H7 (cell line): ENCODE data around the gene OR2B2. TPM values are rescaled to one million over a fixed set of nuclear protein-coding genes. Genes with fewer than 3 reads are reported as not detected.
A peak's percentile ranks its signal among the peaks of the same experiment; 100 is the strongest.
"Not testable (repeated sequence)": the region's sequence is repeated elsewhere in the genome, so short reads cannot be mapped to it uniquely, and the experiment has no call there.

ENCODE experiments used
- DNase-seq: peaks from one replicate; pipeline ENCODE4 v3.0.0; 2012
- H3K27me3 ChIP-seq: 2 replicates; pipeline ENCODE4 v1.6.0; 2011; ENCODE audit warnings: mild to moderate bottlenecking, low read length; ENCODE audit not compliant: control insufficient read depth, insufficient read depth
- H3K36me3 ChIP-seq: replicated peaks from 2 replicates; pipeline ENCODE4 v1.5.1; 2011; ENCODE audit warnings: low read length; ENCODE audit not compliant: control insufficient read depth, insufficient read depth
- H3K4me3 ChIP-seq: 2 replicates; pipeline ENCODE4 v1.5.1; 2011; ENCODE audit warnings: low read depth, mild to moderate bottlenecking, control low read depth, low read length, moderate library complexity; ENCODE audit not compliant: insufficient read depth
- total RNA-seq: library from RNA; depleted of rRNA; stranded (reverse); fragments of >200 nt; shearing (Covaris generic); gene quantifications from 2 replicates; pipeline ENCODE4 v1.2.3, GENCODE V29; 2014; rRNA removed

The OR2B2 gene
- not detected in 2 replicates for total RNA-seq

DNA sequence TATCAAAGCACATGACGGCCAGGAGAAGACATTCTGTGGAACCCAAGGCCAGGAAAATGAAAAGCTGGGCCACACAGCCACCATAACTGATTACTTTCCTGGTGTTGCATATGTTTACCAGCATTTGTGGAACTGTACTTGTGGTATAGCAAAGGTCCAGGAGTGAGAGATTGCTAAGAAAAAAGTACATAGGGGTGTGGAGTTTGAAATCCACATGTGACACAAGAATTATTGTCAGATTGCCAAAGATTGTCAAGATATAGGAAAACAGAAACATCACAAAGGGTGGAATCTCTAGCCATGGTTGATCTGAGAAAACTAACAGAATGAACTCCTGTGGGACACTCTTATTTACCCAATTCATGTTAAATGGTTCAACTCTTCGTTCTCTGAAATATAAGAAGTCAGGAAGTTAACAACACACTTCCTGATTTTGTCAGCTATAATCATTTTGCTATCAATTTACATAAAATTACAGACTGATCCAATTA lies at the start of gene OR2B2:
Gene OR2B2 (minus strand): TSS at position 441 of the 491 bp plus-strand sequence. CDS start 77 bp downstream, at position 364.
- DNase-seq: no peak
- no peak within 1 kb of the TSS for H3K4me3 ChIP-seq
- no peaks in the 10 kb centered on the region for H3K36me3 ChIP-seq
- H3K27me3 ChIP-seq: no peaks in the 10 kb centered on the region

DNA sequence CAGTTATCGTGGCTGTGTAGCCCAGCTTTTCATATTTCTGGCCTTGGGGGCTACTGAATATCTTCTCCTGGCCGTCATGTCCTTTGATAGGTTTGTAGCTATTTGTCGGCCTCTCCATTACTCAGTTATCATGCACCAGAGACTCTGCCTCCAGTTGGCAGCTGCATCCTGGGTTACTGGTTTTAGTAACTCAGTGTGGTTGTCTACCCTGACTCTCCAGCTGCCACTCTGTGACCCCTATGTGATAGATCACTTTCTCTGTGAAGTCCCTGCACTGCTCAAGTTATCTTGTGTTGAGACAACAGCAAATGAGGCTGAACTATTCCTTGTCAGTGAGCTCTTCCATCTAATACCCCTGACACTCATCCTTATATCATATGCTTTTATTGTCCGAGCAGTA lies 45.3 kb upstream of the OR2B2 start:
- Histone ChIP-seq H3K4me3 (no peak overlapping the region), H3K36me3 (no peaks in the 10 kb centered on the region), H3K27me3 (no peaks in the 10 kb centered on the region)
- no peak for DNase-seq

DNA sequence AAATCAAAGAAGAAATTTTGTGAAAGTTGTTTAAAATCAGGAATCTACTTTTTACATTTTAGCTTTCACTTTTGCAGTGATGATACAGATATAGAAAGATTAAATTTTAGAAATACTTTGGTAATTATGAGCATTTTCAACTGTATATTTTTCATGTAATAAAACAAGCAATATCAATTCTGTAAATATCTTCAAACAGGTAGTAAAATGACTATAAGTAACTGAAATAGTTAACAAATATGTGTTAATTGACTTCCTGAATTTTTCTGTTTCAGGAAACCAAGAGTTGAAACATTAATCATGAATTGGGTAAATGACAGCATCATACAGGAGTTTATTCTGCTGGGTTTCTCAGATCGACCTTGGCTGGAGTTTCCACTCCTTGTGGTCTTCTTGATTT lies 44.7 kb upstream of the OR2B2 start, which contains the start of gene OR2B6:
Gene OR2B6 (plus strand): TSS at position 301 of the 400 bp plus-strand sequence. CDS start 0 bp downstream, at position 301.
- no peak within 1 kb of the TSS for H3K4me3 ChIP-seq
- no peak for DNase-seq
- no peaks in the 10 kb centered on the region for H3K36me3 ChIP-seq
- H3K27me3 ChIP-seq: no peaks in the 10 kb centered on the region

DNA sequence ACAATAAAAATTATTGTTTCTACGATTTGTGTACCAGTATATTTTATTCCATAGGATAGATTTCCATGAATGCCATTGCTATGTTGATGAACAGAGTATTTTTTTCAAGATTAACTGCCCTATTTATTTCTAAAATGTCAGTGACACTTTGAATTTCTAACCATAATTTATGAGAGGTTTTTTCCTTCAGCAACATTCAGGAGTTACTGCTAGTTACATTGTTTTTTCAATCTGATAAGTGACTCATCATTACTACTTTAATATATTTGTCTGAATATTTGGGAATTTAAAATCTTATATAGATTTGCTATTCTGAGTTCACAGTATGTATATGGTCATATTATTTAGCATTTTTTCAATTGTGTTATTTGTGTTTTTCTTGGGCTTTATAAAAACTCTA lies 38.8 kb upstream of the OR2B2 start:
- no peak overlapping the region for H3K4me3 ChIP-seq
- no peaks in the 10 kb centered on the region for H3K36me3 ChIP-seq
- H3K27me3 ChIP-seq: no peaks in the 10 kb centered on the region
- DNase-seq: no peak

DNA sequence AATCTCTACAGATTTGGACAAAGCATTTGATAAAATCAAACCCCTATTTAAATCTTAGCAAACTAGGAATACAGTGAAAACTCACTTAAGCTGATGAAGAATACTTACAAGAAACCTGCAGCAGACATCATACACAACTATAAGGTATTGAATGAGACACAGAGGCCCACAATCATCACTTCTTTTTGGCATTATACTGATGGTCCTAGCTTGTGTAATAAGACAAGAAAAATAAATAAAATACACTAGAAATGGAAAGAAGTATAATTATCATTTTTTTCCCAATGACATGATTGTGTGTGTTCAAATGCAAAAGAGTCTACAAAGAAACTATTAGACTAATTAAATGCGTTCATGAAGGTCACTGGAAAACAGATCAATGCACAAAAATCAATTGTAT lies 36.0 kb upstream of the OR2B2 start:
- no peak for DNase-seq
- Histone ChIP-seq H3K36me3 (no peaks in the 10 kb centered on the region), H3K27me3 (no peaks in the 10 kb centered on the region), H3K4me3 (no peak overlapping the region)

DNA sequence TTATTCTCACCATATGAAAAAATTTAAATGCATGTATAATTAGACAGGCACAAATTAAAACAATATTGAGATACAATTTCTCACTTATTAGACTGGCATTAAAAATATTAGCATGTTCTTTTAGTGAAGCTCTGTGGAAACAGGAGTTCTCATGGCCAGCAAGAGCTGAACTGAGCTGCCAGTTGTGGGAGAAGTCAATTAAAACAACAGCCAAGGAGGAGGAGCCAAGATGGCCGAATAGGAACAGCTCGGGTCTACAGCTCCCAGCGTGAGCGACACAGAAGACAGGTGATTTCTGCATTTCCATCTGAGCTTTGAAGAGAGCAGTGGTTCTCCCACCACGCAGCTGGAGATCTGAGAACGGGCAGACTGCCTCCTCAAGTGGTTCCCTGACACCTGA lies 30.9 kb upstream of the OR2B2 start:
- not testable (repeated sequence) for DNase-seq, H3K27me3 ChIP-seq, H3K36me3 ChIP-seq, H3K4me3 ChIP-seq

DNA sequence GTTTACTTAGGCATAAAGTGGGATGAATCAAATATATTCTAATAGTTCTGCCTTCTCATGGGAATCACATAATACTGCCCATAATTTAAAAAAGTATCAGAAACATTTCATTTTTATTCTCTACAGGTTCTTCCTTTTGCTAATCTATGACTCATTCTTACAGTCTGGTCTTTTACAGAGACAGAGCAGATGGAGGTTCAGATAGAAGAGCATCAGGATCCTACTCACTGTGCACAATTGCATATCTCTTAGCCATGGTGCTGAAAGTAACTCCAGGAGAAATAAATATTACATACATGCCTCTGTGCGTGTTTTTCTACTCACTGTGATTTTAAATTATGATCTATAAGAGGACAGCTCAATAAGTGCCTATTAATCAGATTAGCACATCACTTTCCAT lies 28.6 kb upstream of the OR2B2 start:
- no peak overlapping the region for H3K4me3 ChIP-seq
- no peak for DNase-seq
- H3K27me3 ChIP-seq: no peaks in the 10 kb centered on the region
- H3K36me3 ChIP-seq: no peaks in the 10 kb centered on the region

DNA sequence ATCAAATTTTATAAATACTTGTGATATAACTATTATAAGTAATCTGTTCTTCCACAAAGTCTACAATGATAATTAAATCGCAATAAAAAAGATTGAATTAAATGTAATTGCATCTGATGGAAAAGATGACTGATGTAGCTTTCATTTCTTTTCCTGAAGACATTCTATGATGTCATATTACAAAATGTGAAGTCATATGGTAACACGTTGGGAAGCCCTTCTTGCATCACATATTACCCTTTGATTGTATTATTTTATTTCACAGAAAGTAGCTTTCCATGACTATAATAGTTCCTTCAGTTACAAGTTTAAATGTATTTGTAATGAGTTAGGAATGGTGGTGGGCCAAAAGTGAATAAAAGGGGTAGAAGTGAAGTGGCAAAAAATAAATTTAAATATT lies 19.0 kb upstream of the OR2B2 start:
- Histone ChIP-seq H3K4me3 (no peak overlapping the region), H3K36me3 (no peaks in the 10 kb centered on the region), H3K27me3 (no peaks in the 10 kb centered on the region)
- DNase-seq: no peak

DNA sequence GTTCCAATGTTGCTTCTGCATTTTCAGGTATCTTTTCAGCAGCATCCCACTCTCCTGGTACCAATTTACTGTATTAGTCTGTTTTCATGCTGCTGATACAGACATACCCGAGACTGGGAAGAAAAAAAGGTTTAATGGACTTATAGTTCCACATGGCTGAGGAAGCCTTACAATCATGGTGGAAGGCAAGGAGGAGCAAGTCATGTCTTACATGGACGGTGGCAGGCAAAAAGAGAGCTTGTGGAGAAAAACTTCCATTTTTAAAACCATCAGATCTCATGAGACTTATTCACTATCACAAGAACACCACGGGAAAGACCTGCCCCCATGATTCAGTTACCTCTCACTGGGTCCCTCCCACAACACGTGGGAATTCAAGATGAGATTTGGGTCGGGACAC lies 17.7 kb upstream of the OR2B2 start:
- H3K36me3 ChIP-seq, DNase-seq, H3K4me3 ChIP-seq: not testable (repeated sequence)

DNA sequence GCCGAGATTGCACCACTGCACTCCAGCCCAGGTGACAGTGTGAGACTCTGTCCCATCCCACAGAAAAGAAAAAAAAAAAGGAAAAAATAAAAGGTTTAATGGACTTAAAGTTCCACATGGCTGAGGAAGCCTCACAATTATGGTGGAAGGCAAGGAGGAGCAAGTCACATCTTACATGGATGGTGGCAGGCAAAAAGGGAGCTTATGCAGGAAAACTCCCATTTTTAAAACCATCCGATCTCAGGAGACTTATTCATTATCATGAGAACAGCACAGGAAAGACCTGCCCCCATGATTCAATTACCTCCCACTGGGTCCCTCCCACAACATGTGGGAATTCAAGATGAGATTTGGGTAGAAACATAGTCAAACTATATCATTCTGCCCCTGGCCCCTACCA lies 15.8 kb upstream of the OR2B2 start:
- H3K4me3 ChIP-seq, H3K27me3 ChIP-seq, H3K36me3 ChIP-seq, DNase-seq: not testable (repeated sequence)

More for the DNA sequence above, 17.7 kb upstream of the OR2B2 start:
- H3K27me3 ChIP-seq: not testable (repeated sequence)

DNA sequence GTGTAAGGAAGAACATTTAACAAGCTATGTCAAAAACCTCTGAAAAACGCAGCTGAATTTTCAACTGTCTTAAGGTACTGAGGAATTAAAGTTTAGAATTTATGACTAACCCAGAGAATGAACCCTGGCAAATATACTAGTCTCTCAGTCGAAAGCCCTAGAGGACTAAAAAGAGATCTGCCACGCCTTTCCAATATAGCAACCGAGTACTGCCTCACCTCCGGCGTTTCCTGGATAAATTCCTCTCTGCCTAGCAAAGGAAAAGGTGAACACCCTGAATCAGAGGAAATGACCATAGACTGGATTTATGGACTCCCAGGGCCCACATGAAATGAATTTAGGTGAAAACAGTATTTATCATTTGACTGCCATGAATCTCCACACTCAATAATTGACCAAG lies 12.0 kb upstream of the OR2B2 start:
- Histone ChIP-seq H3K4me3 (no peak overlapping the region), H3K36me3 (no peaks in the 10 kb centered on the region), H3K27me3 (no peaks in the 10 kb centered on the region)
- DNase-seq: no peak

DNA sequence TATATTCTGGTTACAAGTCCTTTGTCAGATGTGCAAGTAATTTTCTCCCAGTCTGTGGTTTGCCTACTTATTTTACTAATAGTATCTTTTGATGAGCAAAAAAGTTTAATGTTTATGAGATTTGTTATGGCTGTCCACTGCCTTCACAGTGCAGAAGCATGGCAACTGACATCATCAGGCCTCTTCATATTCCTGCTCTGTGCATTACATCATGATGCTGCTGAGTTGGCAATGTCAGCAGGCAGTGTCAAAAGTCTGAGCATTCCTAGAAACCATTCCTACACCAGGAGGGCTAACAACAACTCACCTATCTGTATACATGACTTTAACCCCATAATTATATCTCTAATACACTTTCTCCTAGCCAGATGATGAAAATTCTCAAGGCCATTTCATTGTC lies 10.8 kb upstream of the OR2B2 start:
- no peaks in the 10 kb centered on the region for H3K36me3 ChIP-seq

DNA sequence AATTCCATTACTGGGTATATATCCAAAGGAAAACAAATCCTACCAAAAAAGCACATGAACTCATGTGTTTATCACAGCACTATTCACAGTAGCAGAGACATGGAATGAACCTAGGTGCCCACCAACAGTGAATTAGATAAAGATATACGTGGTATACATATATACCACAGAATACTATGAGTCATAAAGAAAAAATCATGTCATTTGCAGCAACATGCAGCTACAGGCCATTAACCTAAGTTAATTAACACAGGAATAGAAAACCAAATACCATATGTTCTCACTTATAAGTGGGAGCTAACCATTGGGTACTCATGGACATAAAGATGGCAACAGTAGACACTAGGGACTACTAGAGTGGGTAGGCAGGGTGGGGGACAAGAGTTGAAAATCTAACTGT lies 4.2 kb downstream of the OR2B2 start:
- Histone ChIP-seq H3K36me3 (no peaks in the 10 kb centered on the region), H3K27me3 (no peaks in the 10 kb centered on the region), H3K4me3 (no peak overlapping the region)
- no peak for DNase-seq

More for the DNA sequence above, 10.8 kb upstream of the OR2B2 start:
- no peak for DNase-seq
- no peaks in the 10 kb centered on the region for H3K27me3 ChIP-seq
- no peak overlapping the region for H3K4me3 ChIP-seq

DNA sequence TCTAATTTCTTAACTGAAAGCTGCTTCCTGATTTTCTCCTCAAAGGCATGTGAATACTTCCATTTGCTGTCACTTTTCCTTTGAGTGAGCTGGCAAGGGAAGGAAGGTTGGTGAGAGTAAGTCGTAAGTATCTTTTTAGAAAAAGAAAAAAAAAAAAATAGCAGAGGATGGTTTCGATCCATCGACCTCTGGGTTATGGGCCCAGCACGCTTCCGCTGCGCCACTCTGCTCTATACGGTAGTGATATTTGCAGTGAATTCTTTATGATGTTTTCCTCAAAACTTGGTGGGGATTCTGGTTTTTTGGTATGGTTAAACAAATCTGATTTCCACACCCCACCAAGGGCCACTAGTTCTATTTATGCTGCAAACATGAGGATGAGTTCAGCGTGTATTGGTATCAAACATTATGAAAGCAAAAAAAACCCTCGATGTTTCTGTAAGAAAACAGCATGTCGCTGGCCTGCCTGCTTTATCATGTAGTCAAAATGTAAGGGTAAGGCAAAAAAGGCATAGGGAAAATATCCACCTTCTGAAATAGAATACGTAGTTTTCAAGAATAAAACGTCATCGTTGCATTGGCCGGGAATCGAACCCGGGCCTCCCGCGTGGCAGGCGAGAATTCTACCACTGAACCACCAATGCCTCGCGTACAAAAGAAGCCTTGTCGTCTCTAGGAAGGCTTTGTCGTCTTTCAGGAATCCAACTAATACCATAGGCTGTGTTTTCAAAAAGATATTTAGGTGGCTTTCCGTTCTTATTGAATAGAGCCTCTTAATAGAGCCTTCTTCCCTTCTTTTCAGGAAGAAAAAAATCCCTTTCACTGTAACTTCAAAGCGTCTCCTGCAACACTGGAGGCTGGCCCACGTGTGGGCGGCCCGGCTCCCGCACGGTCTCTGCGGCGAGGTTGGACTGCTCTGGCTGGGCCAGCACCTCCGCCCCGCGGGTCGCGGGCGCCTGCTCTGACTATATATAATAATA lies 9.6 kb downstream of the OR2B2 start:
- Histone ChIP-seq H3K27me3 (no peaks in the 10 kb centered on the region), H3K36me3 (no peaks in the 10 kb centered on the region), H3K4me3 (peak overlapping the region; percentile 64)
- peak; percentile 72 for DNase-seq

DNA sequence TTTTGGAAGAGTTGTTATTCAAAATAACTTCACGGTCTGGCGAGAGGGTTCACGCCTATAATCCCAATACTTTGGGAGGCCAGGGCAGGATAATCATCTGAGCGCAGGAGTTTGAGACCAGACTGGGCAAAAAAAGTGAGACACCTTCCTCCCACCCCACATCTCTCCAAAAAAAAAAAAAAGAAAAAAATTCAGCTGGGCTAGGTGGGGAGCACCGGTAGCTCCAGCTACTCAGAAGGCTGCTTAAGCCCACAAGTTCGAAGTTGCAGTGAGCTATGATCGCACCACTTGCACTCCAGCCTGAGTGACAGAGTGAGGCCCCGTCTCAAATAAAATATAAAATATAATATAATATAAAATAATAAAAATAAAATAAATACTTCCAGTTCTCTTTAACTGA lies 10.4 kb downstream of the OR2B2 start:
- no peaks in the 10 kb centered on the region for H3K27me3 ChIP-seq
- no peaks in the 10 kb centered on the region for H3K36me3 ChIP-seq
- H3K4me3 ChIP-seq: no peak overlapping the region
- DNase-seq: no peak
